ENCODE results near the gene DIMT1. TPM values are rescaled to one million over a fixed set of nuclear protein-coding genes. Genes with fewer than 3 reads are reported as not detected.

The DIMT1 gene
- total and polyA plus RNA-seq, 4 donors, result 19.9 to 46.4 (median 32.6) TPM

GRCh38 chr5:62418462-62419076, 14.9 kb upstream of the DIMT1 start:
- H3K36me3 ChIP-seq (ENCODE audit: control insufficient read depth, insufficient read depth, low read length), result no peaks in the 10 kb centered on the region
- H3K27me3 ChIP-seq (ENCODE audit: control insufficient read depth, insufficient read depth, low read length), result no peaks in the 10 kb centered on the region
- no peak for DNase-seq (ENCODE audit: low read depth in 4 of 6, low spot score in 6 of 6)
- 100% methylated on average over 1 of the region's 4 CpGs for WGBS (ENCODE audit: insufficient coverage)
- H3K4me1 ChIP-seq (ENCODE audit: control insufficient read depth, insufficient read depth, low read length), result no peaks in the 10 kb centered on the region
- no peak overlapping the region for H3K4me3 ChIP-seq (ENCODE audit: low read depth, low read length)
- no peak overlapping the region for H3K27ac ChIP-seq (ENCODE audit: low read depth, low read length)
- no peaks in the 10 kb centered on the region for H3K9me3 ChIP-seq (ENCODE audit: control insufficient read depth, insufficient read depth, low read length)

GRCh38 chr5:62413711-62414110, 10.0 kb upstream of the DIMT1 start:
- Histone ChIP-seq H3K4me3 (ENCODE audit: low read depth, low read length) (peak overlapping the region; percentile 88), H3K27ac (ENCODE audit: low read depth, low read length) (no peak overlapping the region)
- no CpG with 5 or more reads among the region's 3 CpGs for WGBS (ENCODE audit: insufficient coverage)

GRCh38 chr5:62412549-62413329, 9.0 kb upstream of the DIMT1 start, which contains the start of gene IPO11:
Gene IPO11 (plus strand): TSS chr5:62412763. CDS start chr5:62437280, 24,517 bp downstream.
- peaks cover 5% of the 10 kb centered on the region for H3K4me1 ChIP-seq (ENCODE audit: control insufficient read depth, insufficient read depth, low read length)
- H3K27ac ChIP-seq (ENCODE audit: low read depth, low read length), result peak within 1 kb of the TSS; percentile 58
- DNase-seq (ENCODE audit: low read depth in 4 of 6, low spot score in 6 of 6), result peak; percentile 96 to 100 (median 98)
- peak within 1 kb of the TSS; percentile 88 for H3K4me3 ChIP-seq (ENCODE audit: low read depth, low read length)
- H3K36me3 ChIP-seq (ENCODE audit: control insufficient read depth, insufficient read depth, low read length), result no peaks in the 10 kb centered on the region
- H3K27me3 ChIP-seq (ENCODE audit: control insufficient read depth, insufficient read depth, low read length), result no peaks in the 10 kb centered on the region
- no peaks in the 10 kb centered on the region for H3K9me3 ChIP-seq (ENCODE audit: control insufficient read depth, insufficient read depth, low read length)
- WGBS (ENCODE audit: insufficient coverage), result under 1% methylated on average over 66 of the region's 66 CpGs

More at GRCh38 chr5:62413711-62414110, 10.0 kb upstream of the DIMT1 start:
- DNase-seq (ENCODE audit: low read depth in 4 of 6, low spot score in 6 of 6), result no peak
- Histone ChIP-seq H3K9me3 (ENCODE audit: control insufficient read depth, insufficient read depth, low read length) (no peaks in the 10 kb centered on the region), H3K4me1 (ENCODE audit: control insufficient read depth, insufficient read depth, low read length) (peaks cover 5% of the 10 kb centered on the region), H3K36me3 (ENCODE audit: control insufficient read depth, insufficient read depth, low read length) (no peaks in the 10 kb centered on the region), H3K27me3 (ENCODE audit: control insufficient read depth, insufficient read depth, low read length) (no peaks in the 10 kb centered on the region)

GRCh38 chr5:62395210-62395950, 8.3 kb downstream of the DIMT1 start:
- H3K9me3 ChIP-seq (ENCODE audit: control insufficient read depth, insufficient read depth, low read length), result no peaks in the 10 kb centered on the region
- DNase-seq (ENCODE audit: low read depth in 4 of 6, low spot score in 6 of 6), result no peak
- H3K27ac ChIP-seq (ENCODE audit: low read depth, low read length), result no peak overlapping the region
- 100% methylated on average over 3 of the region's 5 CpGs for WGBS (ENCODE audit: insufficient coverage)
- no peak overlapping the region for H3K4me3 ChIP-seq (ENCODE audit: low read depth, low read length)
- no peaks in the 10 kb centered on the region for H3K27me3 ChIP-seq (ENCODE audit: control insufficient read depth, insufficient read depth, low read length)
- no peaks in the 10 kb centered on the region for H3K4me1 ChIP-seq (ENCODE audit: control insufficient read depth, insufficient read depth, low read length)
- peaks cover 33% of the 10 kb centered on the region for H3K36me3 ChIP-seq (ENCODE audit: control insufficient read depth, insufficient read depth, low read length)

- H3K36me3 ChIP-seq (ENCODE audit: control insufficient read depth, insufficient read depth, low read length), result peaks cover 15% of the 10 kb centered on the region
- no peaks in the 10 kb centered on the region for H3K27me3 ChIP-seq (ENCODE audit: control insufficient read depth, insufficient read depth, low read length)
- no peaks in the 10 kb centered on the region for H3K4me1 ChIP-seq (ENCODE audit: control insufficient read depth, insufficient read depth, low read length)
- H3K27ac ChIP-seq (ENCODE audit: low read depth, low read length), result no peak overlapping the region
- no peak overlapping the region for H3K4me3 ChIP-seq (ENCODE audit: low read depth, low read length)
- H3K9me3 ChIP-seq (ENCODE audit: control insufficient read depth, insufficient read depth, low read length), result no peaks in the 10 kb centered on the region
- no peak for DNase-seq (ENCODE audit: low read depth in 4 of 6, low spot score in 6 of 6)
These were observed 16.9 kb downstream of the DIMT1 start for GRCh38 chr5:62386824-62387223.

- peaks cover 18% of the 10 kb centered on the region for H3K36me3 ChIP-seq (ENCODE audit: control insufficient read depth, insufficient read depth, low read length)
- no peaks in the 10 kb centered on the region for H3K9me3 ChIP-seq (ENCODE audit: control insufficient read depth, insufficient read depth, low read length)
- H3K27ac ChIP-seq (ENCODE audit: low read depth, low read length), result no peak overlapping the region
- no peaks in the 10 kb centered on the region for H3K27me3 ChIP-seq (ENCODE audit: control insufficient read depth, insufficient read depth, low read length)
- H3K4me1 ChIP-seq (ENCODE audit: control insufficient read depth, insufficient read depth, low read length), result no peaks in the 10 kb centered on the region
- WGBS (ENCODE audit: insufficient coverage), result 100% methylated on average over 1 of the region's 2 CpGs
- no peak for DNase-seq (ENCODE audit: low read depth in 4 of 6, low spot score in 6 of 6)
- no peak overlapping the region for H3K4me3 ChIP-seq (ENCODE audit: low read depth, low read length)
These were observed 17.8 kb downstream of the DIMT1 start for GRCh38 chr5:62385816-62386400.

GRCh38 chr5:62385131-62385530, 18.6 kb downstream of the DIMT1 start:
- Histone ChIP-seq H3K27me3 (ENCODE audit: control insufficient read depth, insufficient read depth, low read length) (no peaks in the 10 kb centered on the region), H3K36me3 (ENCODE audit: control insufficient read depth, insufficient read depth, low read length) (peaks cover 18% of the 10 kb centered on the region), H3K9me3 (ENCODE audit: control insufficient read depth, insufficient read depth, low read length) (no peaks in the 10 kb centered on the region), H3K4me1 (ENCODE audit: control insufficient read depth, insufficient read depth, low read length) (no peaks in the 10 kb centered on the region), H3K27ac (ENCODE audit: low read depth, low read length) (no peak overlapping the region), H3K4me3 (ENCODE audit: low read depth, low read length) (no peak overlapping the region)
- 82% methylated on average over 2 of the region's 4 CpGs for WGBS (ENCODE audit: insufficient coverage)
- DNase-seq (ENCODE audit: low read depth in 4 of 6, low spot score in 6 of 6), result no peak

- H3K36me3 ChIP-seq (ENCODE audit: control insufficient read depth, insufficient read depth, low read length), result peaks cover 33% of the 10 kb centered on the region
- no peaks in the 10 kb centered on the region for H3K27me3 ChIP-seq (ENCODE audit: control insufficient read depth, insufficient read depth, low read length)
- H3K4me3 ChIP-seq (ENCODE audit: low read depth, low read length), result no peak overlapping the region
- no peak for DNase-seq (ENCODE audit: low read depth in 4 of 6, low spot score in 6 of 6)
- WGBS (ENCODE audit: insufficient coverage), result no CpG with 5 or more reads among the region's 3 CpGs
- H3K9me3 ChIP-seq (ENCODE audit: control insufficient read depth, insufficient read depth, low read length), result no peaks in the 10 kb centered on the region
- H3K4me1 ChIP-seq (ENCODE audit: control insufficient read depth, insufficient read depth, low read length), result no peaks in the 10 kb centered on the region
- no peak overlapping the region for H3K27ac ChIP-seq (ENCODE audit: low read depth, low read length)
These were observed 27.6 kb downstream of the DIMT1 start for GRCh38 chr5:62376064-62376463.

GRCh38 chr5:62375627-62376026, 28.1 kb downstream of the DIMT1 start:
- Histone ChIP-seq H3K27me3 (ENCODE audit: control insufficient read depth, insufficient read depth, low read length) (no peaks in the 10 kb centered on the region), H3K36me3 (ENCODE audit: control insufficient read depth, insufficient read depth, low read length) (peaks cover 33% of the 10 kb centered on the region)
- no peak for DNase-seq (ENCODE audit: low read depth in 4 of 6, low spot score in 6 of 6)

More at GRCh38 chr5:62375627-62376026, 28.1 kb downstream of the DIMT1 start:
- H3K27ac ChIP-seq (ENCODE audit: low read depth, low read length), result no peak overlapping the region
- no peaks in the 10 kb centered on the region for H3K4me1 ChIP-seq (ENCODE audit: control insufficient read depth, insufficient read depth, low read length)
- no peak overlapping the region for H3K4me3 ChIP-seq (ENCODE audit: low read depth, low read length)
- no peaks in the 10 kb centered on the region for H3K9me3 ChIP-seq (ENCODE audit: control insufficient read depth, insufficient read depth, low read length)

All from spinal cord (tissue), 10 donors.